NCI-H1417 treated with DMSO at 0.1 percent for 48 hours (cell line): ENCODE measurements around the gene PUS10.

Experiments
- DNase-seq: peaks from one replicate; lab custom pipeline; 2025; lab: John Stamatoyannopoulos, UW

The PUS10 gene

GRCh38 chr2:60966507-60967405 is 51.3 kb downstream of the PUS10 start:
- no peak for DNase-seq

- no peak for DNase-seq
Observed at GRCh38 chr2:60965499-60965785, 52.6 kb downstream of the PUS10 start.

GRCh38 chr2:60964651-60965498 is 53.2 kb downstream of the PUS10 start:
- no peak for DNase-seq

GRCh38 chr2:60963190-60963589 is 54.9 kb downstream of the PUS10 start:
- DNase-seq: no peak

- no peak for DNase-seq
Observed at GRCh38 chr2:60962528-60962927, 55.5 kb downstream of the PUS10 start.

GRCh38 chr2:60961457-60961856 is 56.6 kb downstream of the PUS10 start:
- DNase-seq: no peak

GRCh38 chr2:60960706-60961105 is 57.3 kb downstream of the PUS10 start:
- no peak for DNase-seq

GRCh38 chr2:60959501-60959900 is 58.6 kb downstream of the PUS10 start:
- no peak for DNase-seq

- no peak for DNase-seq
Observed at GRCh38 chr2:60958800-60959199, 59.3 kb downstream of the PUS10 start.

- no peak for DNase-seq
Observed at GRCh38 chr2:60958361-60958760, 59.7 kb downstream of the PUS10 start.

- no peak for DNase-seq
Observed at GRCh38 chr2:60957643-60958042, 60.4 kb downstream of the PUS10 start.

- DNase-seq: no peak
Observed at GRCh38 chr2:60957224-60957623, 60.8 kb downstream of the PUS10 start.

- no peak for DNase-seq
Observed at GRCh38 chr2:60954139-60954538, 63.9 kb downstream of the PUS10 start.

GRCh38 chr2:60948926-60949579 is 69.0 kb downstream of the PUS10 start:
- no peak for DNase-seq

GRCh38 chr2:60948161-60948560 is 69.9 kb downstream of the PUS10 start:
- no peak for DNase-seq

- DNase-seq: no peak
Observed at GRCh38 chr2:60947056-60947455, 71.0 kb downstream of the PUS10 start.

- no peak for DNase-seq
Observed at GRCh38 chr2:60945341-60945740, 72.7 kb downstream of the PUS10 start.

GRCh38 chr2:60939622-60940021 is 78.4 kb downstream of the PUS10 start:
- no peak for DNase-seq

- DNase-seq: no peak
Observed at GRCh38 chr2:60938301-60938700, 79.8 kb downstream of the PUS10 start.

GRCh38 chr2:60936757-60937156 is 81.3 kb downstream of the PUS10 start:
- no peak for DNase-seq

- no peak for DNase-seq
Observed at GRCh38 chr2:60934165-60934722, 83.8 kb downstream of the PUS10 start.

- no peak for DNase-seq
Observed at GRCh38 chr2:60932954-60933353, 85.1 kb downstream of the PUS10 start.
